Transverse colon (tissue), 4 donors: Measurements from ENCODE around the gene KCNJ9.

Experiments used
- CTCF ChIP-seq, 5 experiments: fragments of 200-600 bp in 3 of 5; fragments of 450-650 bp in 2 of 5; sonication (generic) in 3 of 5; IDR thresholded peaks; 1 replicate in 2 of 5; 2 replicates in 3 of 5; pipeline ENCODE4 v1.5.1; 2016 to 2017; ENCODE audit warnings: antibody characterized with exemption in 5 of 5, inconsistent platforms in 3 of 5, mild to moderate bottlenecking in 2 of 5, moderate library complexity in 1 of 5
- POLR2A ChIP-seq: fragments of 450-650 bp; IDR thresholded peaks from one replicate; pipeline ENCODE4 v1.6.1; 2016; ENCODE audit warnings: antibody characterized with exemption, mild to moderate bottlenecking, moderate library complexity
- POLR2AphosphoS5 ChIP-seq, 3 donors: sonication (generic); formaldehyde crosslinking; IDR thresholded peaks; one replicate each; pipeline ENCODE4 v1.6.1; 2016; ENCODE audit warnings: antibody characterized with exemption in 3 of 3

GRCh38 chr1:160130939-160131338 is 49.6 kb downstream of the KCNJ9 start:
- TF ChIP-seq CTCF (IDR thresholded peaks at IDR 0.05) (no peak), POLR2A (no peak), POLR2AphosphoS5 (IDR thresholded peaks at IDR 0.05) (no peak)
